PC-3 (cell line): ENCODE results near the gene FERMT3.

Experiments
- CTCF ChIP-seq: fragments of 300-600 bp; sonication (generic); conservative IDR thresholded peaks from 2 replicates; pipeline ENCODE4 v1.5.1; 2017; ENCODE audit warnings: antibody characterized with exemption, low read depth, mild to moderate bottlenecking, low read length
- EZH2 ChIP-seq: fragments of 300-600 bp; sonication (generic); IDR thresholded peaks from one replicate; pipeline ENCODE4 v1.6.1; 2017; ENCODE audit warnings: antibody characterized with exemption, mild to moderate bottlenecking, low read length; ENCODE audit not compliant: unreplicated experiment
- EZH2phosphoT487 ChIP-seq: fragments of 300-600 bp; sonication (generic); IDR thresholded peaks from 2 replicates; pipeline ENCODE4 v1.6.1; 2018; ENCODE audit warnings: mild to moderate bottlenecking, antibody characterized with exemption, low read length, borderline replicate concordance

- TF ChIP-seq EZH2phosphoT487 (no peak), CTCF (no peak), EZH2 (no peak)
Measured at GRCh38 chr11:64232967-64233315, 26.4 kb downstream of the FERMT3 start.
